ENCODE data around the gene TDRD10. TPM values are rescaled to one million over a fixed set of nuclear protein-coding genes. Genes with fewer than 3 reads are reported as not detected.
"Not testable (repeated sequence)": the region's sequence is repeated elsewhere in the genome, so short reads cannot be mapped to it uniquely, and the experiment has no call there.

Gene TDRD10
- total RNA-seq, 6 experiments from 2014 or later: not detected

DNA sequence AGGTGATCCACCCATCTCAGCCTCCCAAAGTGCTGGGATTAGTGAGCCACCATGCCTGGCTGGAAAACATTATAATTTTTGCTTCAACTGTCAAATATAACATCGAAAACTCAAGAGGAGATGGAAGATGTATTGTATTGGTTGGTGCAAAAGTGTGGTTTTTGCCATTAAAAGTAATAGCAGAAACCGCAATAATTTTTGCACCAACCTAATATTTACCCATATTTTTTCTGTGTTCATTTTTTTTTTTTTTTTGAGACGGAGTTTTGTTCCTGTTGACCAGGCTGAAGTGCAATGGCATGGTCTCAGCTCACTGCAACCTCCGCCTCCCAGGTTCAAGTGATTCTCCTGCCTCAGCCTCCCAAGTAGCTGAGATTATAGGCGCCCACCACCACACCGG, 27.3 kb downstream of the TDRD10 start:
- no peak overlapping the region for H3K4me3 Mint-ChIP-seq
- H3K27ac Mint-ChIP-seq: no peak overlapping the region
- TF ChIP-seq, protein P1, sequence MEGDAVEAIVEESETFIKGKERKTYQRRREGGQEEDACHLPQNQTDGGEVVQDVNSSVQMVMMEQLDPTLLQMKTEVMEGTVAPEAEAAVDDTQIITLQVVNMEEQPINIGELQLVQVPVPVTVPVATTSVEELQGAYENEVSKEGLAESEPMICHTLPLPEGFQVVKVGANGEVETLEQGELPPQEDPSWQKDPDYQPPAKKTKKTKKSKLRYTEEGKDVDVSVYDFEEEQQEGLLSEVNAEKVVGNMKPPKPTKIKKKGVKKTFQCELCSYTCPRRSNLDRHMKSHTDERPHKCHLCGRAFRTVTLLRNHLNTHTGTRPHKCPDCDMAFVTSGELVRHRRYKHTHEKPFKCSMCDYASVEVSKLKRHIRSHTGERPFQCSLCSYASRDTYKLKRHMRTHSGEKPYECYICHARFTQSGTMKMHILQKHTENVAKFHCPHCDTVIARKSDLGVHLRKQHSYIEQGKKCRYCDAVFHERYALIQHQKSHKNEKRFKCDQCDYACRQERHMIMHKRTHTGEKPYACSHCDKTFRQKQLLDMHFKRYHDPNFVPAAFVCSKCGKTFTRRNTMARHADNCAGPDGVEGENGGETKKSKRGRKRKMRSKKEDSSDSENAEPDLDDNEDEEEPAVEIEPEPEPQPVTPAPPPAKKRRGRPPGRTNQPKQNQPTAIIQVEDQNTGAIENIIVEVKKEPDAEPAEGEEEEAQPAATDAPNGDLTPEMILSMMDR (IDR thresholded peaks at IDR 0.05): no peak
- peaks cover 24% of the 10 kb centered on the region for H3K27me3 Mint-ChIP-seq (ENCODE audit: insufficient read depth)
- H3K9me3 Mint-ChIP-seq: 0 out of 2 replicates have a peak, but pooled peaks cover 5% of the 10 kb centered on the region
- DNase-seq: no peak
- no peaks in the 10 kb centered on the region for H3K4me1 Mint-ChIP-seq (ENCODE audit: low read depth)
- 0 out of 2 replicates have a peak, but pooled peaks cover 5% of the 10 kb centered on the region for H3K36me3 Mint-ChIP-seq (ENCODE audit: low read depth)

DNA sequence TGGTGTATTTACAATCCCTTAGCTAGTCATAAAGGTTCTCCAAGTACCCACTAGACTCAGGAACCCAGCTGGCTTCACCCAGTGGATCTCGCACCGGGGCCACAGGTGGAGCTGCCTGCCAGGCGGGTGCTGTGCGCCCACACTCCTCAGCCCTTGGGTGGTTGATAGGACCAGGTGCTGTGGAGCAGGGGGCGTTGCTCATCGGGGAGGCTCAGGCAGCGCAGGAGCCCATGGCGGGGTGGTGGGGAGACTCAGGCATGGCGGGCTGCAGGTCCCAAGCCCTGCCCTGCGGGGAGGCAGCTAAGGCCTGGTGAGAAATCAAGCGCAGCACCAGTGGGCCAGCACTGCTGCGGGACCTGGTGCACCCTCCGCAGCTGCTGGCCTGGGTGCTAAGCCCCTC, 29.9 kb downstream of the TDRD10 start:
- not testable (repeated sequence) for H3K4me3 Mint-ChIP-seq; H3K27ac Mint-ChIP-seq; H3K9me3 Mint-ChIP-seq; H3K36me3 Mint-ChIP-seq (ENCODE audit: low read depth); DNase-seq; H3K4me1 Mint-ChIP-seq (ENCODE audit: low read depth)
- peaks cover 38% of the 10 kb centered on the region for H3K27me3 Mint-ChIP-seq (ENCODE audit: insufficient read depth)

DNA sequence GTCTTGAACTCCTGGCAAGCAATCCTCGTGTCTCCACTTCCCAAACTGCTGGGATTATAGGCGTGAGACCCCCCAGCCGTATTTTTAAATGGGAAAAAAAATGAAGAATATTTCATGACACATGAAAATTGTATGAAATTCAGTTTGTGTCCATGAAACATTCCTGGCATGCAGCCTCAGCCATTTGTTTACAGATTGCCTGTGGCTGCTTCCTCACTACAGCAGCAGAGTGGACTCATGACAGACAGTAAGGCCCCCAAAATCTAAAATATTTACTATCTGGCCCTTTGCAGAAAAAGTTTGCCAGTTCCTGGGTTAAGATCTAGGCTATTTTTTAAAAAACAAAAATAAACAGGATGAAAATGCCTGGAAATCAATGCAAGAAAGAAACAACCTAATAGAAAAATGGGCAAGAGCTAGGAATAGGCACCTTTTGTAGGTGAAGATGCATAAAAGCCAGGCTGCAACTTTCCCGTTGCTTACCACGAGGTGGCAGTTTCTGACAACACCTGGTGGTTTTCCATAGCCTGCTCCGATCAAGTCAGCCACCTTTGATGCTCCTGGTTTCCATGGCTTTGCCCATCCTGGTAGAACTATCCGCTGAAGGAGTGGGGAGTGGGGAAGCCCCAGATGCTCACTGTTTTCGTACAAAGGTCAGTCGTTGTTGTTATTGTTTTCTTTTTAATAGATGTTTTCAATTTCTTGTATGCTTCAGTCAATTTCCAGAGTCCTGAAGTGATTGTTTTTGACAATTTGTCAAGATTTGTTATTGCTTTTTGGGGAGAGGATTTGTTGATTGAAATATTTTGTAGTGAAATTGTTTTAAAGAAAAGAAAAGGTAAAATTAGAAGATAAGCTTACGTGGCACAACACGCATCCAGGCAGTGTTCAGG, 32.2 kb downstream of the TDRD10 start:
- no peak for DNase-seq
- Mint-ChIP-seq H3K4me1 (ENCODE audit: low read depth) (no peaks in the 10 kb centered on the region), H3K27ac (no peak overlapping the region), H3K27me3 (ENCODE audit: insufficient read depth) (peaks cover 57% of the 10 kb centered on the region), H3K9me3 (0 out of 2 replicates have a peak, but pooled peaks cover 5% of the 10 kb centered on the region), H3K4me3 (no peak overlapping the region), H3K36me3 (ENCODE audit: low read depth) (peaks cover 10% of the 10 kb centered on the region; the same call in 1 of the 2 replicates)
- TF ChIP-seq, protein P1 (IDR thresholded peaks at IDR 0.05): peak; percentile 68

DNA sequence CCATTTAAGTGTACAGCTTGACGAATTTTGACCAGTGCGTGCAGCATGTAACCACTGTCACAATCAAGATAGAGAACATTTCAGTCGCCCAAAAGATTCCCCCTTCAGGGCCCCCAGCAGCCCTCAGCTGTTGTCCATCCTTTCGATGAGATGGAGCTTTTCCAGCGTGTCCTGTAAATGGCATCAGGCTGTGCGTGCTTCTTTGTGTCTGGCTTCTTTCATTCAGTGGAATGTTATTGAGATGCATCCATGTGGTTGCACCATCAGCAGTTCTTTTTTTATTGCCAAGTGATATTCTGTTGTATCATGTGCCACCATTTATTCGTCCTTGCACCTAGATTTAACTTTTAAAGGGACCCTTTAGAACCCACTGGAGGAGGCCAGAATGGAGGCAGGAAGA, 34.6 kb downstream of the TDRD10 start:
- TF ChIP-seq, protein P1 (IDR thresholded peaks at IDR 0.05): no peak
- Mint-ChIP-seq H3K4me3 (no peak overlapping the region), H3K4me1 (ENCODE audit: low read depth) (no peaks in the 10 kb centered on the region), H3K27ac (no peak overlapping the region), H3K27me3 (ENCODE audit: insufficient read depth) (peaks cover 72% of the 10 kb centered on the region), H3K9me3 (0 out of 2 replicates have a peak, but pooled peaks cover 2% of the 10 kb centered on the region), H3K36me3 (ENCODE audit: low read depth) (peaks cover 6% of the 10 kb centered on the region; the same call in 1 of the 2 replicates)
- no peak for DNase-seq

DNA sequence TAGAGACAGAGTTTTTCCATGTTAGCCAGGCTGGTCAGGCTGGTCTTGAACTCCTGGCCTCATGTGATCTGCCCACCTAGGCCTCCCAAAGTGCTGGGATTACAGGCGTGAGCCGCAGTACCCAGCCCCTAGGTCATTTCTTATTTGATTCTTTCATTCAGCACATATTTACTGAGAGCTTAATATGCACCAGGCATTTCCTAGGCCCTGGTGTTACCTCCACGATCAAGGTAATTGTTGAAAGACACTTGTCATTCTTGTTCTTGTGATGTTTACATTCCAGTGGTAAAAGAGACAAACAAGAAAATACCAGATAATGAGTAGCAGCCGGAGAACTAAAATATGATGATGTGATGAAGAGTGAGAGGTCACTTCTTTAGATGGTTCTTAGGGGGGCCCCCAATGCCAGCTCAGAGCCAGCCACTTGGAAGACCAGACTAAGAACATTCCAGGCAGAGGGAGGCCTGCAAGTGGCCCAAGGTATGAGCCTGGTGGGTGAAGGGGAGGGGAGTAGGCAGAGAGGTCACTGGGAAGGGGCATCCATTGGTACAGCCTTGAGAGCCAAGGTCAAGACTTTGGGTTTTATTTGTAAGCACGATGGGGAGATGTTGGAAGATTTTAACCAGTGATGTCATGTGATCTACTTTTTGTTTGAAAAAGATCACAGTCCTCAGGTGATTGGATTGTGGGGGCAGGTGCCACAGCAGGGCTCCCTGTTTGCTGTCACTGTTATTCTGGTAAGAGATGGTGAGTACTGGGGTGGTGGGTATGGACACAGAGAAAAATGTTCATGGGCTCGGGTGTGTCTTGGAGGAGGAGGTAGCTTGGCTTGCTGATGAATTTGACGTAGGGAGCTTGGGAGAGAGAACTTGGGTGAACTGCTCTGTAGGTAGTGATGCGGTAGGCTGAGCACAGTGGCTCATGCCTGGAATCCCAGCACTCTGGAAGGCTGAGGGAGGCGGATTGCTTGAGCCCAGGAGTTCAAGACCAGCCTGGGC, 37.8 kb downstream of the TDRD10 start:
- no peak for DNase-seq
- H3K27me3 Mint-ChIP-seq (ENCODE audit: insufficient read depth): peaks cover 76% of the 10 kb centered on the region
- TF ChIP-seq, protein P1 (IDR thresholded peaks at IDR 0.05): no peak
- H3K4me1 Mint-ChIP-seq (ENCODE audit: low read depth): no peaks in the 10 kb centered on the region
- H3K27ac Mint-ChIP-seq: no peak overlapping the region
- H3K4me3 Mint-ChIP-seq: no peak overlapping the region
- peaks cover 4% of the 10 kb centered on the region; the same call in 1 of the 2 replicates for H3K36me3 Mint-ChIP-seq (ENCODE audit: low read depth)
- no peaks in the 10 kb centered on the region for H3K9me3 Mint-ChIP-seq

Measured in HFFc6 (cell line).